ENCODE data around the gene METAP1D.

DNA sequence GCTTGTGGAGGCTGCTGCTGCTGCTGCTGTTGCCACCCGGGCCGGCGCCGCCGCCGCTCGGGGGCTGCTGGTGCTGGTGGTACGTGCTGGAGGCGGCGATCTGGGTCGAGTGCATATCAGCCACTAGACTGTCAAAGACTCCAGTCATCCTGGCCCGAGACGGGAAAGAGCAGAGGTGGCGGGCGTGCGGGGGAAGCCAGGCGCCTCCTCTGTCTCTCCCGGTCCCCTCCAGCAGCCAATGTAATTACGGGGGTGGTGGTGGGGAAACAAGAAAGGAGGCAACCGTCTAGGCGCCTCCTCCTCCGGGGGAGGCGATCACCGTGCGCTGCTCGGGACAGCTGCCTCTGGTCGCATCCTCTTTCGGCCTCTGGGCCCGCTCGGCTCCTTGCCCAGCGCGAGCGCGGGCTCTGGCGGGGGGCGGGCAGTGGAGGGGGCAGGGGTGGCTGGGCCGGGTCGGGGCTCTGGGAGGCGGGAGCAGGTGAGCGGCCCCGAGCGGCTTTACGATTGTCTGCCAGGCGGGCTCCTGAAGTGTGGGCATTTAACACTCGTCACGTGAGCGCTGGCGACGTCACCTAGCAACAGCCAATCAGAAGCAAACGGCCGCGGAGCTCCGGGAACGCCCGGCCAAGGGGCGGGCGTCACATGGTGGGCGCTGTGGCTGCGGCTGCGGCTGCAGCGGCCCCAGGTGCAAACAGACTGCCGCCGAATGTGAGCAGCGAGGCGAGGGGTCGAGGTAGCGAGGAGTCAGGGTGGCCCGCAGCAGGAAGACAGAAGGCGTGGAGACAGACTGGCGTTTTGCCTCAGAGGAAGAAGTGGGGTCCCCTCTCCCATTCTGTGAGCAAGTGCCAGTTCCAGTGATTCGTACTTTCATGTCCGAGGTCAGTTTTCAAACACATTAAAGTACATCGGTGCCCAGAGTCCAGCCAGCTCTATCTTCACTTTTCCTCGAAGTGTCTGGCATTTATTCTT is 102.9 kb downstream of the METAP1D start, which contains the start of gene DLX2:
- no peak for TF ChIP-seq EP300 (IDR thresholded peaks at IDR 0.05)
- TF ChIP-seq, protein P1, sequence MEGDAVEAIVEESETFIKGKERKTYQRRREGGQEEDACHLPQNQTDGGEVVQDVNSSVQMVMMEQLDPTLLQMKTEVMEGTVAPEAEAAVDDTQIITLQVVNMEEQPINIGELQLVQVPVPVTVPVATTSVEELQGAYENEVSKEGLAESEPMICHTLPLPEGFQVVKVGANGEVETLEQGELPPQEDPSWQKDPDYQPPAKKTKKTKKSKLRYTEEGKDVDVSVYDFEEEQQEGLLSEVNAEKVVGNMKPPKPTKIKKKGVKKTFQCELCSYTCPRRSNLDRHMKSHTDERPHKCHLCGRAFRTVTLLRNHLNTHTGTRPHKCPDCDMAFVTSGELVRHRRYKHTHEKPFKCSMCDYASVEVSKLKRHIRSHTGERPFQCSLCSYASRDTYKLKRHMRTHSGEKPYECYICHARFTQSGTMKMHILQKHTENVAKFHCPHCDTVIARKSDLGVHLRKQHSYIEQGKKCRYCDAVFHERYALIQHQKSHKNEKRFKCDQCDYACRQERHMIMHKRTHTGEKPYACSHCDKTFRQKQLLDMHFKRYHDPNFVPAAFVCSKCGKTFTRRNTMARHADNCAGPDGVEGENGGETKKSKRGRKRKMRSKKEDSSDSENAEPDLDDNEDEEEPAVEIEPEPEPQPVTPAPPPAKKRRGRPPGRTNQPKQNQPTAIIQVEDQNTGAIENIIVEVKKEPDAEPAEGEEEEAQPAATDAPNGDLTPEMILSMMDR (IDR thresholded peaks at IDR 0.05) = no peak
- TF ChIP-seq POLR2A (IDR thresholded peaks at IDR 0.05) = no peak

Measured in suprapubic skin (tissue), 3 donors.